Activated T-helper 9 cell treated with anti-CD3 and anti-CD28 coated beads, Interleukin-2, amount 50 U/mL, for 16 hours (primary cell): ENCODE results near the gene DUSP22.

ENCODE experiments used
- DNase-seq: peaks from one replicate; pipeline ENCODE4 v3.0.0-alpha.2; 2020; ENCODE audit warnings: low read depth

The DUSP22 gene

DNA sequence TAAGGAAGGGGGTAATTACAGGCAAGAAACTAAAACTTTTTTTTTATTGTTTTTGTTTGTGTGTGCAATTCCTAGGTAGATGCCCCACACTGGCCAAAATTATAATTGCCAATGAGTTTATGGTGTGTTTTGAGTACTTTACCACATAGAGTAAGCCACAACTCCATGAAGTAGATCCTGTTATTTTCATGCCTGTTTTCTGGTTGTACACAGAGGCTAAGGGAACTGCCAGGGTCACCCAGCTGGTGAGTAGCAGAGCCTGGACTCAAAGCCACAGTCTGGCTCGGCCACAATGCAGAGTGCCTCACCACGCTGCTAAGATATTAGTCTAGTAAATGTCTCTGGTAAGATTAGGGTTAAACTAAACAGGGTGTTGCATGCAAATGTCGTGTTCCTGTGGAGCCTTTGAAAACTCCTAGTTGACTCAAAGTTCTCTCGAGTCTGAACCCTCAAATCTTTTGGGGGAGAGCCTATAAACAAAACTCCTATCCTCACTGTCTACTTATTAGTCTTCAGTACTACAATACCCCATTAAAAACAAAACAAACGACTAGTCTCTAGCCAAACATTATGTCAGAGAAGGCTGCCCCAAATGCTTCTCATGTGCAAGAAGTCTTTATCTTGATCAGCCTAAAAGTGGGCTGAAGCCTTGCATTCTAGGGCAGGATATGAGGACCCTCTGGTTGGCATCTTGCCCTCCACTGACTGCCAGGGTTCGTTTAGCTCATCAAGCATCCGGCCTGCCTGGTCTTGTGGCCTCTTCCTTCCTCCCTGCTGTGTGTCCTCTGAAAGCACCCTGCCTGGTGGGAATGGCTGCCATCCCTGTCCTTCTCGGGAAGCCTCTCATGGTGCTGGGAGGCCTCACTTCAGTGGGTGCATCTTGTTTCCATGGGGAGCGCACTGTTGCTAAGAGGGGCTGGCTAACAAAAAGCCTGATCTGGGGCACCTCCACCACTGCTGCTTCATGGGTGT lies 4.2 kb downstream of the DUSP22 start:
- no peak for DNase-seq

DNA sequence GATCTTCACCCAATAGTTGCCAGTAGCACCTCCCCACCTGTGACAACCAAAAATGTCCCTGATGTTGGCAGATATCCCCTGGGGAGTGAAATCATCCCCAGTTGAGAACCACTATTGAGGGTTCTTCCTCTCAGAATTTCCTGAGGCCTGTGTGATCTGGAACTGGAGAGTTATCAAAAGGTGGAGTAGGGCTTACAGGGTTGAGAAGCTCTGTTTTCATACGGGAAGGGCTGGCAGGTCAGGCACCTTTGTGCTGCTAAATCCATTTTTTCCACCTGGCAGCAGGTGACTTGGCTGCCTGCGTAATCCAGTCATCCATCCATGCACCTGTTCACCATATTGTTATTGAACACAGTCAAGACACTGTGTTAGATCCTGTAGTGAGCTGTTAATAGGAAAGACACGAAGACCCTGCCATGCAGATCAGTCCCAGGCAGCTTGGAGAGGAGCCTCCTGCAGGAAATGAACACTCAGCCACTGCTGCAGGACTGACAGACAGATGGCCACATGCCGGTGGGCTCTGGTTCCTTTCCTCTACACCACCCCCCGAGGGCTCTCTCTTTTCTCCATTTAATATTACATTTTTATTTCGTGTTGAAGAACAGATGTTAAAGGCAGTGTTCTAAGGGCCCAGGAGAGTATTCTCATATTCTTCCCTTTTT lies 5.4 kb downstream of the DUSP22 start:
- DNase-seq, result no peak

GRCh38 chr6:298233-299103 lies 6.2 kb downstream of the DUSP22 start:
- no peak for DNase-seq

GRCh38 chr6:299104-299980 lies 7.1 kb downstream of the DUSP22 start:
- no peak for DNase-seq

DNA sequence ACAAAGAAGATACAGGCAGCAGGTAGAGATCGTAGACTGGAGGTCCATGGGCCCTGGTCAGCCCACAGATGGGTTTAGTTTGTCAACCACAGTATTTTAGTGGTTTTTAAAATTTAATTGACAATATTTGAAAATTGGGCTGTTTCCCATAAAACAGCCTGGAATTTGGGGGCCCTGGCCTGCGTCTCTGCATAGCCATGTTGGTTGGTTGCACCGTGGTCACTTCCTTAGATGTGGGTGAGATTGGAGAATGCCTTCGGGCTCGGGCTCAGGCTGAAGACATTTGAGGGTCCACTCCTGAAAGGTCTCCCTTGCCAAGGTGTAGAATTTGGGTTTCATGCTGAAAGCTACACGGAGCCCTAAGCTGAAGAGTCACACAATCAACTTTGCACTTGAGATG lies 7.7 kb downstream of the DUSP22 start:
- DNase-seq, result no peak

DNA sequence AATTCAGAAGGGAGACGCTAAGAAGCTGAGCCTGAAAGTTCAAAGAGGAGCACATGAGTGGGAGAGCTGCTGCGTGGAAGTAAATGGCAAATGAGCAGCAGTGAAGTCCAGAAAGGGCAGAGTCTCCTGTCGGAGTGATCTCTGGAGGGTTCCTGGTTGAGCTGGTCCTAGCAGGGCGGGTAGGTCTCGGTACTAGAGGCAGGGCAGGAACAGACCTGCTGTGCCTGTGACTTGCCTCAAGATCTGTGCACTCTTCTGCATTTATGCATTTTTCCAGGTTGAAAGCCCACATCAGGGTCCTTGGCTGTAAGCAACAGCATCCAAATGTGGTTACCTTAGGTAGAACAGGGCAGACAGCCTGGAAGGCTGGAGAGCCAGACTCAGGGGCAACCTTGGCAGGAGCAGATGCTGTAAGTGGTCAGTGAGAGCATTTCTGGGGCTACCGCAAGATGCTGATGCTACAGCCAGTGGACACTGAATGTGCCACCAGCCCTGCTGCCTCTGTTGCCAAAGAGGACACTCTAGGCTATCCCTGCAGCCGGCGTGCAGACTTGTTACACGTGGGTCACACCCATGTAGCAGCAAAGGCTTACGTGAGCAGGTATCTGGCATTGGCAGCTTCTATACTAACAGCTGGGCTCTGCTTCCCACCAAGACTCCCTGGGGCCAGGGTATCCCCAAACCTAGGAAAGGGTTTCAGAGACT lies 8.4 kb downstream of the DUSP22 start:
- no peak for DNase-seq

GRCh38 chr6:301526-301925 lies 9.2 kb downstream of the DUSP22 start:
- no peak for DNase-seq

DNA sequence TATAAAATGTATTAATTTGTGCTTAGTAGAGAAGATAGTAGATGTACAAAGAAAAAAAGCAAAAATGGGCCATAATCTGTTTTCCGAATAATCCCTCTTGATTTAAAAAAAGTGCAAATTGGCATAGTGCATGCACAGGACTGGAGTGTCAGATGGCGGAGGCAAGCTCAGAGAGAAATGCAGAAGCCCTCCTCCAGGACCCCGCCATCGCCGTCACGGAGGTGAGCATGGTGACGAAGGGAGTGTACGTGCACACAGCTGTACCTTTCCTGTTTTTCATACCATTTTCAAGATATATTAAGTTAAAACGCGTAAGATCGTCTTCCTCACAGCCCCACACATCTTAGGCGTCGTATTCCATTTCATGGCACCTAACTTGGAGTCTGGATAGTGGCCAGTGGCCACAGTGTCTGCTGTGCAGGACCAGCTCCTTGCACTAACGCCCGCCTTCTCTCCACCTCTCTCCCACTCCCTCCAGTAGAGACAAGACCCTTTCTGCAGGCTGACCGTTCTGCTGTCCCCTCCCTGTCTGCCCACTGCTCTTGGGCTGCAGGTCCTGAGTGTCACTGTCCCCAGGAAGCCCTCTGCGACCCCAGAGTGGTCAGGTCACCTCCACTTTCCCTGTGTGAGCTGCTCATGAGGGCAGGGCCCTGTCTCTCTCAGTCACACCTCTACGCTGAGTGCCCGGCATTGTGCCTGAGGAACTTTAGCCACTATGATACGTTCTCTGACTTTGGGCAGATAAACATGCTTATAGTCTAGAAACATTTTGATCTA lies 9.8 kb downstream of the DUSP22 start:
- no peak for DNase-seq

DNA sequence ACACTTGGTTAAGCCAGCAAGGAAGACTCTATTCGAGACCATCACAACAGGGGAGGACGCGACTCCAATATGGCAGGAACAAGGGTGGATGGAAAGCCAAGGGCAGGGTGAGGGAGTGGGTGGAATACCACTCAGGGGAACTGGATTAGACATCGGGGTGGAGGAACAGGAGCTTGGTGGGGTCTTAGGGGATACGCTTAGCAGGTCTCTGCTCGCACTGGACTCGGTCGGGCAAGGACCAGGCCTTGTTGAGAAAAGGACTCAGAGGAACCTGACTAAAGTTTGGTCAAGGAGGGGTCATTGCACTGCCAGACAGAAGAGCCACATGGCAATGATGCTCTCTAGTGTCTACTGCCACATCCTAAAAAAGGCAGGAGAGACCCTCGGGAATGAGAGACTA lies 10.5 kb downstream of the DUSP22 start:
- no peak for DNase-seq

DNA sequence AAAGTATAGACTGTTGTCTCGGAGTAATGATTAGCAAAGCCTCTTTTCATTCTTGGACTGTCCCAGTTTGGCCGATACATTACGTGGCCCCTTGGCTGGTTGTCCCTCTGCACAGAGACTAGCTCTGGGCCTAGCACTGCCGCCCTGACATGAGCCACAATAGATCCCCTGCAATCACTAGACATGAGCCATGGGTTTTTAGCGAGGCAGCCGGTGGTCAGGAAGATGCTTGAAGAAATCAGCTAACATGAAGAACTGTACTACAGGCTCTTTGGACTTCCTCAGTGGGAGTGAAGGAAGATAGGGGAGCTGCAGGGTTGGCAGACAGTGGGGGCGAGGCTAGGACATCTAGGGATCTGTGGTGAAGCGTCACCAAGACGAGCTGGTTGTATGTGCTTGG lies 11.0 kb downstream of the DUSP22 start:
- no peak for DNase-seq

DNA sequence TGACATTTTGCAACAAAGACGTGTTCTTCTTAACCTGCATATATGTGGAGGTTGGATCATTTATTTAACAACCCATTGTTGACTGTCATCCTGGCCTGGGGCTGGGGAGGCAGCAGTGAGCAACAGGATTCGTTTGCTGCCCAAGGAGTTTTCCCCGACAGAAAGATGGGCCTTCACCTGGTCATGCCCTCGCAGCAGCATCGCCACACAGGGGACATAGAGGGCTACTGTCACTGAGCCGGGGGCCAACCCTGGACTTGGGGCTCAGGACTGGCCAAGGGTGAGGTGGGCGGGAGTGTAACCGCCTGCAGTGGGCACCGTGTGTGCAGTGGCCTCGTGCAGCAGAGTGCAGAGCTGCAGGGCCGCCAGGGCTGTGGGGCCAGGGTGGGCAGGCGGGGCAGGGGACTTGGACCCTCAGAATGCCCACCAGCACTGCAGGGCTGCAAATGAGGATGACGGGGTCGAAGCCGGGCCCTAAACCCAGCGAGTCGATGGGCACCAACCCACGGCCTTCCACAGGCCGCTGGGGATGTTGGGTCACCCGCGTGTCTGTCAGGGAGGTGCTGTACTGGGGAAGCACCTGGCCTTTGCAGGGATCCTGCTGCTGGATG lies 11.8 kb downstream of the DUSP22 start:
- no peak for DNase-seq

- DNase-seq, result no peak
Measured at GRCh38 chr6:304833-305370, 12.6 kb downstream of the DUSP22 start.

GRCh38 chr6:305371-306206 lies 13.3 kb downstream of the DUSP22 start:
- no peak for DNase-seq

- DNase-seq, result no peak
Measured at GRCh38 chr6:306641-307061, 14.4 kb downstream of the DUSP22 start.

- DNase-seq, result no peak
Measured at GRCh38 chr6:307065-307814, 15.0 kb downstream of the DUSP22 start.

- no peak for DNase-seq
Measured at GRCh38 chr6:307874-308273, 15.6 kb downstream of the DUSP22 start.

GRCh38 chr6:308307-308706 lies 16.0 kb downstream of the DUSP22 start:
- no peak for DNase-seq

DNA sequence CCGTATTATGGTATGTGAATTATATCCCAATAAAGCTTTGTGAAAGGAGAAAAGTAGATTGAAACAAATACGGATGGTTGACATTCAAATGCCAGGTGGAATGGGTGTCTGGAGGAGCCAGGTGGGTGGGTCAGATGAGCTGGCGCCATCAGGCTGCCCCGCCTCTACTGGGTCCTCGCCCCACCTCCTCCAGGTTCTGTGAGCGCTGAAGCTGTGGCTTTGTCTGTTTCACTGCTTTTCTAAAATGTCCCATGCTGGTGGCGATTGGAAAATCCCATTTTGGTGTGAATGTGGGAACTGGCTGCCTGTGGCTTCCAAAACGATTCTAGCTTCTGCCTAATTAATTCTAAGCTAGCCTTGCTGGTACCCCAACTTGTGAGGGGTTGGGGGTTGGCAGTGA lies 16.5 kb downstream of the DUSP22 start:
- DNase-seq, result no peak
